HCT116 (cell line): ENCODE results near the gene UQCRHL. TPM values are rescaled to one million over a fixed set of nuclear protein-coding genes. Genes with fewer than 3 reads are reported as not detected.

Experiments
- ATAC-seq: fragments of 200-7000 bp; cut with Tn5 transposase; 2 replicates; pipeline ENCODE4 v1.9.1; 2020; ENCODE audit warnings: mild to moderate bottlenecking, moderate library complexity
- BruUV-seq: library from RNA; stranded (reverse); fragments of 400-500 nt; replicated peaks from 2 replicates; lab custom pipeline; 2021; lab: Mats Ljungman, UMichigan
- CTCF ChIA-PET: fragments of 300-600 bp; sonication (Branson Sonifier 250); formaldehyde crosslinking; loops from one replicate; lab custom pipeline; 2021; ENCODE audit warnings: antibody characterized with exemption; lab: Charles Lee
- POLR2A ChIA-PET: fragments of 300-600, 350-600 bp; sonication (Branson Sonifier 250); formaldehyde crosslinking; loops from one replicate; lab custom pipeline; 2021; ENCODE audit warnings: antibody characterized with exemption; lab: Charles Lee
- RAD21 ChIA-PET, 2 experiments: fragments of 300-600 bp; sonication (Branson Sonifier 250); formaldehyde crosslinking; loops; one replicate each; lab custom pipeline; 2023; ENCODE audit warnings: low total read pairs in 2 of 2; ENCODE audit not compliant: uncharacterized antibody in 2 of 2, unreplicated experiment in 2 of 2, low non-redundant PET in 1 of 2; lab: Charles Lee
- DNase-seq: peaks from one replicate; pipeline ENCODE4 v3.0.0-alpha.2; 2010; ENCODE audit warnings: low read depth, low spot score
- H2AFZ ChIP-seq: fragments of 200-600 bp; shearing (Covaris generic), sonication (generic); 2 replicates; pipeline ENCODE4 v1.6.1; 2017; ENCODE audit warnings: low read depth, mixed run types, mixed read lengths, antibody characterized with exemption, low read length; ENCODE audit not compliant: poor library complexity, severe bottlenecking
- H3K27ac ChIP-seq: 2 replicates; pipeline ENCODE4 v1.5.1; 2012; ENCODE audit warnings: low read depth, low read length
- H3K27me3 ChIP-seq: fragments of 200-600 bp; sonication (generic); 2 replicates; pipeline ENCODE4 v1.6.1; 2016; ENCODE audit warnings: mixed run types, low read length, mixed read lengths; ENCODE audit not compliant: insufficient read depth
- H3K36me3 ChIP-seq, 2 experiments: fragments of 200-500 bp in 1 of 2; fragments of 200-600 bp in 1 of 2; sonication (Bioruptor generic) in 1 of 2; sonication (generic) in 1 of 2; 2 replicates each; pipeline versions ENCODE4 v1.5.1 to v1.6.1; 2014 to 2016; ENCODE audit warnings: low read length in 2 of 2, inconsistent platforms in 1 of 2, mixed read lengths in 1 of 2, mixed run types in 1 of 2; ENCODE audit not compliant: insufficient read depth in 2 of 2, control insufficient read depth in 1 of 2
- H3K4me1 ChIP-seq, 2 experiments: fragments of 200-600 bp in 1 of 2; sonication (generic) in 1 of 2; 2 replicates each; pipeline versions ENCODE4 v1.5.1 to v1.6.1; 2012 to 2017; ENCODE audit warnings: low read length in 2 of 2, inconsistent platforms in 1 of 2, mild to moderate bottlenecking in 1 of 2, mixed read lengths in 1 of 2, mixed run types in 1 of 2, moderate library complexity in 1 of 2; ENCODE audit not compliant: insufficient read depth in 2 of 2, control insufficient read depth in 1 of 2
- H3K4me2 ChIP-seq: fragments of 200-600 bp; sonication (generic); 2 replicates; pipeline ENCODE4 v1.6.1; 2017; ENCODE audit warnings: mixed run types, low read length, mixed read lengths
- H3K4me3 ChIP-seq, 2 experiments: fragments of 200-600 bp in 1 of 2; sonication (generic) in 1 of 2; replicated peaks in 1 of 2; 2 replicates each; pipeline ENCODE4 v1.5.1; 2011 to 2016; ENCODE audit warnings: low read length in 2 of 2, control low read depth in 1 of 2, low read depth in 1 of 2, mild to moderate bottlenecking in 1 of 2, mixed read lengths in 1 of 2, mixed run types in 1 of 2
- H3K79me2 ChIP-seq: fragments of 200-600 bp; sonication (generic); 2 replicates; pipeline ENCODE4 v1.6.1; 2017; ENCODE audit warnings: mild to moderate bottlenecking, mixed run types, low read length, moderate library complexity, mixed read lengths; ENCODE audit not compliant: insufficient read depth
- H3K9ac ChIP-seq: fragments of 200-600 bp; sonication (generic); 2 replicates; pipeline ENCODE4 v1.6.1; 2016; ENCODE audit warnings: low read length, mixed read lengths
- H3K9me2 ChIP-seq: fragments of 200-600 bp; sonication (generic), shearing (Covaris generic); 2 replicates; pipeline ENCODE4 v1.6.1; 2017; ENCODE audit warnings: mixed run types, mild to moderate bottlenecking, moderate library complexity; ENCODE audit not compliant: insufficient read depth
- H3K9me3 ChIP-seq, 2 experiments: fragments of 200-500 bp in 1 of 2; fragments of 200-600 bp in 1 of 2; sonication (Bioruptor generic) in 1 of 2; sonication (generic) in 1 of 2; 2 replicates each; pipeline ENCODE4 v1.6.1; 2014 to 2017; ENCODE audit warnings: low read length in 2 of 2, mixed read lengths in 2 of 2, inconsistent platforms in 1 of 2, low read depth in 1 of 2, mild to moderate bottlenecking in 1 of 2, mixed run types in 1 of 2, moderate library complexity in 1 of 2; ENCODE audit not compliant: control insufficient read depth in 1 of 2, insufficient read depth in 1 of 2
- H4K20me1 ChIP-seq: fragments of 200-600 bp; sonication (generic), shearing (Covaris generic); 2 replicates; pipeline ENCODE4 v1.6.1; 2017; ENCODE audit warnings: mixed run types, mild to moderate bottlenecking, moderate library complexity; ENCODE audit not compliant: insufficient read depth
- CBX3 ChIP-seq: IDR thresholded peaks from 2 replicates; pipeline ENCODE4 v1.6.1; 2012; ENCODE audit warnings: low read depth
- CEBPB ChIP-seq: IDR thresholded peaks from 2 replicates; pipeline ENCODE4 v1.6.1; 2012; ENCODE audit warnings: low read depth
- EZH2 ChIP-seq: fragments of 200-600 bp; sonication (generic); IDR thresholded peaks from 2 replicates; pipeline ENCODE4 v1.6.1; 2017; ENCODE audit warnings: antibody characterized with exemption, mixed run types
- EZH2phosphoT487 ChIP-seq: fragments of 200-600 bp; IDR thresholded peaks from 2 replicates; pipeline ENCODE4 v1.6.1; 2018; ENCODE audit warnings: antibody characterized with exemption, borderline replicate concordance
- MAX ChIP-seq: IDR thresholded peaks from 2 replicates; pipeline ENCODE4 v1.6.1; 2012
- POLR2A ChIP-seq: IDR thresholded peaks from 2 replicates; pipeline ENCODE4 v1.7.0; 2011; ENCODE audit warnings: borderline replicate concordance; ENCODE audit not compliant: insufficient read depth, insufficient read length; ENCODE audit errors: extremely low read depth
- SRF ChIP-seq: IDR thresholded peaks from 2 replicates; pipeline ENCODE4 v1.6.1; 2012; ENCODE audit warnings: low read depth
- ZBTB33 ChIP-seq: IDR thresholded peaks from 2 replicates; pipeline ENCODE4 v1.6.1; 2011; ENCODE audit warnings: mild to moderate bottlenecking, low read length, moderate library complexity; ENCODE audit not compliant: insufficient replicate concordance; ENCODE audit errors: extremely low read depth
- ZNF274 ChIP-seq: fragments of 200-500 bp; sonication (Bioruptor generic); IDR thresholded peaks from 2 replicates; pipeline ENCODE4 v1.6.1; 2014; ENCODE audit warnings: mild to moderate bottlenecking, low read depth, low read length, inconsistent platforms
- intact Hi-C: fragments of 100-400 bp; cut with micrococcal nuclease; formaldehyde crosslinking; loops from 2 replicates; pipeline ENCODE4 v1.10.0; 2022
- total RNA-seq: library from RNA; stranded (reverse); gene quantifications from one replicate; pipeline ENCODE4 v1.2.1, GENCODE V29; 2021; ENCODE audit not compliant: unreplicated experiment

Gene UQCRHL
- total RNA-seq, 1 experiment from 2014 or later = 2.5 TPM

- BruUV-seq = no TSS peak
- no peak overlapping the region for H3K4me2 ChIP-seq
- H4K20me1 ChIP-seq = no peaks in the 10 kb centered on the region
- no peaks in the 10 kb centered on the region for H3K79me2 ChIP-seq
- intact Hi-C loops = no loop called here
- CTCF ChIA-PET = no interaction called here
- H2AFZ ChIP-seq = no peak overlapping the region
- no peaks in the 10 kb centered on the region for H3K27me3 ChIP-seq
- ATAC-seq = no peak
- H3K9me2 ChIP-seq = no peaks in the 10 kb centered on the region
- no peaks in the 10 kb centered on the region for H3K36me3 ChIP-seq
- no peaks in the 10 kb centered on the region for H3K9me3 ChIP-seq
- POLR2A ChIA-PET = no interaction called here
- RAD21 ChIA-PET = no interaction called here
- H3K4me1 ChIP-seq = peaks cover 13 to 38% of the 10 kb centered on the region in 2 experiments
- H3K9ac ChIP-seq = no peak overlapping the region
- no peak for TF ChIP-seq ZNF274
- TF ChIP-seq MAX = no peak
- no peak for TF ChIP-seq CEBPB
- TF ChIP-seq SRF = no peak
- no peak for TF ChIP-seq CBX3
- TF ChIP-seq EZH2 = no peak
- TF ChIP-seq ZBTB33 = no peak
- no peak for TF ChIP-seq EZH2phosphoT487
- no peak for TF ChIP-seq POLR2A
- H3K27ac ChIP-seq = no peak overlapping the region
- H3K4me3 ChIP-seq = no peak overlapping the region
- DNase-seq = no peak
These were observed 30.5 kb upstream of the UQCRHL start for GRCh38 chr1:15837931-15838330.
